Measurements from ENCODE around the gene TIPARP. TPM values are rescaled to one million over a fixed set of nuclear protein-coding genes. Genes with fewer than 3 reads are reported as not detected.
A peak's percentile ranks its signal among the peaks of the same experiment; 100 is the strongest.

Gene TIPARP
- total RNA-seq, 1 donor = 28.2 TPM

GRCh38 chr3:156628836-156629618 is 45.4 kb upstream of the TIPARP start:
- Histone ChIP-seq H3K27me3 (ENCODE audit: insufficient read depth, low read length) (no peaks in the 10 kb centered on the region), H3K36me3 (ENCODE audit: insufficient read depth, low read length) (no peaks in the 10 kb centered on the region), H3K9me3 (ENCODE audit: low read depth, low read length) (no peaks in the 10 kb centered on the region), H3K27ac (ENCODE audit: low read depth, low read length) (no peak overlapping the region), H2AFZ (ENCODE audit: low read length) (no peak overlapping the region), H4K20me1 (ENCODE audit: insufficient read depth, low read length) (no peaks in the 10 kb centered on the region), H3K79me2 (ENCODE audit: insufficient read depth, low read length) (no peaks in the 10 kb centered on the region), H3K4me1 (ENCODE audit: insufficient read depth, low read length) (peaks cover 33% of the 10 kb centered on the region), H3K4me2 (ENCODE audit: insufficient read depth, low read length) (no peak overlapping the region), H3K4me3 (ENCODE audit: insufficient read depth, low read length) (no peak overlapping the region)
- DNase-seq (ENCODE audit: insufficient read length, low spot score, missing footprints) = no peak
- no peak for TF ChIP-seq CTCF (IDR thresholded peaks at IDR 0.05; ENCODE audit: extremely low read depth, low read depth, low read length)

- Histone ChIP-seq H2AFZ (ENCODE audit: low read length) (no peak overlapping the region), H3K4me3 (ENCODE audit: insufficient read depth, low read length) (no peak overlapping the region), H3K27ac (ENCODE audit: low read depth, low read length) (no peak overlapping the region), H4K20me1 (ENCODE audit: insufficient read depth, low read length) (no peaks in the 10 kb centered on the region), H3K9me3 (ENCODE audit: low read depth, low read length) (no peaks in the 10 kb centered on the region), H3K36me3 (ENCODE audit: insufficient read depth, low read length) (no peaks in the 10 kb centered on the region), H3K4me2 (ENCODE audit: insufficient read depth, low read length) (peak overlapping the region; percentile 15), H3K4me1 (ENCODE audit: insufficient read depth, low read length) (peaks cover 33% of the 10 kb centered on the region), H3K27me3 (ENCODE audit: insufficient read depth, low read length) (no peaks in the 10 kb centered on the region), H3K79me2 (ENCODE audit: insufficient read depth, low read length) (no peaks in the 10 kb centered on the region)
- no peak for TF ChIP-seq CTCF (IDR thresholded peaks at IDR 0.05; ENCODE audit: extremely low read depth, low read depth, low read length)
- DNase-seq (ENCODE audit: insufficient read length, low spot score, missing footprints) = no peak
These were observed 44.2 kb upstream of the TIPARP start for GRCh38 chr3:156630081-156630772.

- no peaks in the 10 kb centered on the region for H3K79me2 ChIP-seq (ENCODE audit: insufficient read depth, low read length)
- no peak overlapping the region for H2AFZ ChIP-seq (ENCODE audit: low read length)
- DNase-seq (ENCODE audit: insufficient read length, low spot score, missing footprints) = no peak
- no peaks in the 10 kb centered on the region for H3K9me3 ChIP-seq (ENCODE audit: low read depth, low read length)
- H3K27ac ChIP-seq (ENCODE audit: low read depth, low read length) = no peak overlapping the region
- H4K20me1 ChIP-seq (ENCODE audit: insufficient read depth, low read length) = no peaks in the 10 kb centered on the region
- TF ChIP-seq CTCF (IDR thresholded peaks at IDR 0.05; ENCODE audit: extremely low read depth, low read depth, low read length) = no peak
- H3K36me3 ChIP-seq (ENCODE audit: insufficient read depth, low read length) = no peaks in the 10 kb centered on the region
- no peaks in the 10 kb centered on the region for H3K27me3 ChIP-seq (ENCODE audit: insufficient read depth, low read length)
- H3K4me1 ChIP-seq (ENCODE audit: insufficient read depth, low read length) = peaks cover 33% of the 10 kb centered on the region
- H3K4me3 ChIP-seq (ENCODE audit: insufficient read depth, low read length) = no peak overlapping the region
- peak overlapping the region; percentile 15 for H3K4me2 ChIP-seq (ENCODE audit: insufficient read depth, low read length)
These were observed 43.7 kb upstream of the TIPARP start for GRCh38 chr3:156630773-156631093.

- DNase-seq (ENCODE audit: insufficient read length, low spot score, missing footprints) = no peak
- H3K27ac ChIP-seq (ENCODE audit: low read depth, low read length) = no peak overlapping the region
- H2AFZ ChIP-seq (ENCODE audit: low read length) = no peak overlapping the region
- TF ChIP-seq CTCF (IDR thresholded peaks at IDR 0.05; ENCODE audit: extremely low read depth, low read depth, low read length) = no peak
- H3K9me3 ChIP-seq (ENCODE audit: low read depth, low read length) = no peaks in the 10 kb centered on the region
- H3K79me2 ChIP-seq (ENCODE audit: insufficient read depth, low read length) = no peaks in the 10 kb centered on the region
- H3K4me3 ChIP-seq (ENCODE audit: insufficient read depth, low read length) = no peak overlapping the region
- no peaks in the 10 kb centered on the region for H3K36me3 ChIP-seq (ENCODE audit: insufficient read depth, low read length)
- peak overlapping the region; percentile 15 for H3K4me2 ChIP-seq (ENCODE audit: insufficient read depth, low read length)
- H3K4me1 ChIP-seq (ENCODE audit: insufficient read depth, low read length) = peaks cover 33% of the 10 kb centered on the region
- H3K27me3 ChIP-seq (ENCODE audit: insufficient read depth, low read length) = no peaks in the 10 kb centered on the region
- H4K20me1 ChIP-seq (ENCODE audit: insufficient read depth, low read length) = no peaks in the 10 kb centered on the region
These were observed 43.1 kb upstream of the TIPARP start for GRCh38 chr3:156631323-156631722.
